CD4-positive, alpha-beta memory T cell (primary cell): ENCODE measurements around the gene STAT1. TPM values are rescaled to one million over a fixed set of nuclear protein-coding genes. Genes with fewer than 3 reads are reported as not detected.

Experiments used
- CTCF ChIA-PET: fragments of 350-600 bp; sonication (Branson Sonifier 250); formaldehyde crosslinking; loops from one replicate; lab custom pipeline; 2021; ENCODE audit warnings: inconsistent platforms; ENCODE audit not compliant: partially characterized antibody; lab: Charles Lee
- POLR2A ChIA-PET: fragments of 350-600 bp; sonication (Branson Sonifier 250); formaldehyde crosslinking; loops from one replicate; lab custom pipeline; 2021; ENCODE audit not compliant: partially characterized antibody; lab: Charles Lee
- DNase-seq, 5 donors: peaks; one replicate each; pipeline versions ENCODE4 v3.0.0 to v3.0.0-alpha.2; 2020 to 2022; ENCODE audit warnings: mixed read lengths in 1 of 5
- H3K27ac ChIP-seq: one replicate; pipeline ENCODE4 v1.7.0; 2013; ENCODE audit warnings: low read depth, low read length
- H3K27me3 ChIP-seq: 2 replicates; pipeline ENCODE4 v1.7.0; 2013; ENCODE audit warnings: mild to moderate bottlenecking, low read length, moderate library complexity; ENCODE audit not compliant: insufficient read depth
- H3K36me3 ChIP-seq: 2 replicates; pipeline ENCODE4 v1.7.0; 2013; ENCODE audit warnings: mild to moderate bottlenecking, low read length, moderate library complexity; ENCODE audit not compliant: insufficient read depth
- H3K4me1 ChIP-seq: 2 replicates; pipeline ENCODE4 v1.7.0; 2013; ENCODE audit warnings: mild to moderate bottlenecking, low read length, moderate library complexity; ENCODE audit not compliant: insufficient read depth
- H3K4me3 ChIP-seq, 2 donors: one replicate each; pipeline ENCODE4 v1.7.0; 2013; ENCODE audit warnings: low read length in 2 of 2, mild to moderate bottlenecking in 1 of 2
- H3K9me3 ChIP-seq, 2 donors: one replicate each; pipeline ENCODE4 v1.7.0; 2013; ENCODE audit warnings: low read length in 2 of 2, control low read depth in 1 of 2; ENCODE audit not compliant: control insufficient read depth in 1 of 2
- H3K27ac Mint-ChIP-seq, 7 donors: one replicate each; pipeline ENCODE4 v1.8.0; 2020 to 2021; ENCODE audit warnings: mixed read lengths in 7 of 7, mild to moderate bottlenecking in 6 of 7, inconsistent platforms in 3 of 7, moderate library complexity in 3 of 7
- H3K27me3 Mint-ChIP-seq, 2 donors: one replicate each; pipeline ENCODE4 v1.8.0; 2020 to 2021; ENCODE audit warnings: mixed read lengths in 2 of 2
- H3K36me3 Mint-ChIP-seq, 2 donors: one replicate each; pipeline ENCODE4 v1.8.0; 2020 to 2021; ENCODE audit warnings: mixed read lengths in 2 of 2, inconsistent platforms in 1 of 2, mild to moderate bottlenecking in 1 of 2
- H3K4me1 Mint-ChIP-seq, 4 donors: one replicate each; pipeline ENCODE4 v1.8.0; 2020 to 2021; ENCODE audit warnings: mixed read lengths in 4 of 4, mild to moderate bottlenecking in 1 of 4
- H3K4me3 Mint-ChIP-seq, 8 donors: one replicate each; pipeline ENCODE4 v1.8.0; 2020 to 2021; ENCODE audit warnings: mixed read lengths in 8 of 8, mild to moderate bottlenecking in 7 of 8, moderate library complexity in 6 of 8, inconsistent platforms in 3 of 8
- H3K9me3 Mint-ChIP-seq, 8 donors: one replicate each; pipeline ENCODE4 v1.8.0; 2020 to 2021; ENCODE audit warnings: mixed read lengths in 8 of 8, mild to moderate bottlenecking in 5 of 8, inconsistent platforms in 3 of 8, moderate library complexity in 1 of 8
- intact Hi-C: fragments of 100-400 bp; cut with micrococcal nuclease; formaldehyde crosslinking; loops from one replicate; pipeline ENCODE4 v1.15.1; 2023
- polyA plus RNA-seq, 2 donors: library from polyadenylated mRNA; unstranded; fragments of 300-500 nt; fragmentation: Illumina TruSeq; gene quantifications; one replicate each; pipeline ENCODE4 v1.2.3, GENCODE V29; 2021
- total RNA-seq, 2 experiments: library from RNA; stranded (reverse); gene quantifications; one replicate each; pipeline ENCODE4 v1.2.3, GENCODE V29; 2021

Gene STAT1
- total and polyA plus RNA-seq, 4 experiments from 2014 or later = 130 to 230 (median 175) TPM

DNA sequence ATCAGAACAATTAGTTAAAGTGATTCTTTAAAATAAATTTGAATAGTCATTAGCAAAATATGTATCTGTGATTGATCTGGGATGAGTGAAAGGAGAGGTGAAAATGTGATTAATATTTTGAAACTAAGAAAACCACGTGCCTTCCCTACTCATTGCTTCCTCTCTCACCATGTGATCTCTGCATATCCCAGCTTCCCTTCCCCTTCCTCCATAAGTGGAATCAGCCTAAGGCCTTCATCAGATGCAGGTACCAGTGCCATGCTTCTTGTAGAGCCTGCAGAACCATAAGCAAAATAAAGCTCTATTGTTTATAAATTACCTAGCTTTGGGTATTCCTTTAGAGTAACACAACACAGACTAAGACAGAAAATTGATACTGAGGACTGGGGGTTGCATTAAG is 11.2 kb upstream of the STAT1 start:
- peaks cover 11 to 13% of the 10 kb centered on the region in 2 donors for H3K36me3 Mint-ChIP-seq
- POLR2A ChIA-PET = interaction anchor here (1.1 to 9.9 kb wide), 4 partner anchors 13 to 126 kb away, joined by 3 to 155 read pairs (median 5); partner anchors contain the start of genes STAT1 and STAT4
- no peak for DNase-seq
- Histone ChIP-seq H3K4me3 (no peak overlapping the region), H3K9me3 (no peaks in the 10 kb centered on the region), H3K4me1 (peaks cover 70% of the 10 kb centered on the region), H3K27me3 (no peaks in the 10 kb centered on the region), H3K36me3 (no peaks in the 10 kb centered on the region), H3K27ac (no peak overlapping the region)
- H3K27ac Mint-ChIP-seq = peak overlapping the region in 5 of 7 donors; percentile 38 to 78 (median 47)
- no peaks in the 10 kb centered on the region for H3K27me3 Mint-ChIP-seq
- CTCF ChIA-PET = interaction anchor here (1.0 to 2.5 kb wide), 3 partner anchors 11 to 29 kb away, joined by 3 to 8 read pairs (median 3); partner anchors contain the start of gene STAT1
- intact Hi-C loops = no loop called here
- H3K9me3 Mint-ChIP-seq = peaks cover 0 to 1% (median 0%) of the 10 kb centered on the region in 8 donors
- peak overlapping the region in 3 of 8 donors; percentile 4 to 58 (median 26) for H3K4me3 Mint-ChIP-seq
- H3K4me1 Mint-ChIP-seq = peaks cover 19 to 38% (median 25%) of the 10 kb centered on the region in 4 donors

DNA sequence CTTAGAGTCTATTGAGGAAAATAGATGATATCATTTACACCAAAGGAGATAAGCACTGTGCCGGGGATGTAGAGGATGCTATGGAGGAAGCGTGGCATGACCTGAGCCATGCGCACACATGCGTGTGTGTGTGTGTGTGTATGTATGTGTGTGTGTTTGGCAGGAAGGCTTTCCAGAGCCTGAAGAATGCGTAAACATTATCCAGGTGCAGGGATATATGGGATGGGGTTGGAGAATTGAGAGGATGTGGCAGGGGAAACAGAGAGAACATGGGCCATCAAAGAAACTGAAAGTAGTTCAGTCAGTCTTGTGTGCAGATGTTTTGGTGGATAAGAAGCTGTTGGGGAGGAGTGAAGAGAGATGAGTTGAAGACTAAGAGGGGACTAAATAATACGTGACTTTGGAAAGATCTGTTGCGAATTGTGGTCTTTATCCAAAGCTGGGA is 9.3 kb upstream of the STAT1 start:
- DNase-seq = peak; percentile 48 to 61 (median 55)
- H3K27ac Mint-ChIP-seq = no peak overlapping the region
- H3K4me3 Mint-ChIP-seq = no peak overlapping the region

DNA sequence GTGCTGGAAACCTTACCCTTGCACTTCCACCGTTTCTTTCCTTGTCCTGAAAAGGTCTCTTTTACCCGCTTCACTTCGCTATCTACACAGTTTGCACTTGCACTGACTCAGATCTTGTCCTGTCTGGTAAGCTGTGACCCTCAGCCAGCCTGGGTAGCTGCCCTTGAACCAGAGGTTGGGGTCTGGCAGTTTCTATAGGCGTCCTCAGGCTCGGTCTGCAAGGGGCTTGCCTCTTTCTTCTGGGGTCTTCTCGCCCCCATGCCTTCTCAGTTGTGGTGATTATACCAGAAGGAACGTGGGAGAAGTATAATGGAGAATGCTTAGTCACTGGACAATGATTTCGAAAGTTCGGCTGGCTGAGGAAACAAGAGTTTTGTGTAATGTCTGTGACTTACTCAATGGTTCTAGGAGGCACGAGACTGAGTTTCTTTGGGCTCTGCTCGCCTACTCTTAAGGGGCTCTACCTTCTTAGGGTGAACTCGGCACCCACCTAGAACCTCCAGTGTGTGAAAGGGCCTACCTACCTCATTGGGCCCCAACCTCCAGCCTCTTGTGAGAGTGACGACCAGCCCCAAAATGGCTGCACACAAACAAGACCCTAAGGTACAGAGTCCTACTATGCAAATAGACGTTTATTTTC is 6.9 kb upstream of the STAT1 start:
- H3K36me3 ChIP-seq = no peaks in the 10 kb centered on the region
- H3K36me3 Mint-ChIP-seq = peaks cover 3 to 4% of the 10 kb centered on the region in 2 donors
- H3K27ac ChIP-seq = peak overlapping the region; percentile 86
- intact Hi-C loops = loop anchor here (1.0 to 5.0 kb wide), 4 partner anchors 9 to 140 kb away; partner anchors contain the start of gene GLS
- H3K4me3 Mint-ChIP-seq = no peak overlapping the region
- H3K27ac Mint-ChIP-seq = no peak overlapping the region
- H3K9me3 ChIP-seq = no peaks in the 10 kb centered on the region
- no peaks in the 10 kb centered on the region for H3K27me3 Mint-ChIP-seq
- H3K4me1 Mint-ChIP-seq = peaks cover 18 to 38% (median 31%) of the 10 kb centered on the region in 4 donors
- DNase-seq = peak in 1 of 5 donors; percentile 29
- H3K27me3 ChIP-seq = no peaks in the 10 kb centered on the region
- peaks cover 0 to 3% (median 0%) of the 10 kb centered on the region in 8 donors for H3K9me3 Mint-ChIP-seq
- POLR2A ChIA-PET = interaction anchor here (0.5 to 3.6 kb wide), 25 partner anchors 8 to 1440 kb away, joined by 3 to 66 read pairs (median 4); partner anchors contain the start of genes GLS, SLC40A1 and STAT4
- H3K4me3 ChIP-seq = peak overlapping the region; percentile 50 to 55
- peaks cover 70% of the 10 kb centered on the region for H3K4me1 ChIP-seq
- CTCF ChIA-PET = interaction anchor here (1.0 to 1.6 kb wide), 5 partner anchors 8 to 24 kb away, joined by 3 to 4 read pairs (median 4); no protein-coding TSS in a partner anchor

More for the DNA sequence above, 9.3 kb upstream of the STAT1 start:
- no peaks in the 10 kb centered on the region for H3K27me3 ChIP-seq
- peak overlapping the region; percentile 50 to 59 for H3K4me3 ChIP-seq
- ChIA-PET POLR2A (interaction anchor here (0.7 to 9.9 kb wide), 19 partner anchors 11 to 656 kb away, joined by 3 to 155 read pairs (median 5); partner anchors contain the start of genes GLS, STAT1 and STAT4), CTCF (interaction anchor here (0.9 to 2.9 kb wide), 12 partner anchors 9 to 142 kb away, joined by 3 to 13 read pairs (median 6); partner anchors contain the start of genes GLS, STAT1 and STAT4)
- intact Hi-C loops = loop anchor here (1.0 to 5.0 kb wide), 3 partner anchors 10 to 36 kb away; no protein-coding TSS in a partner anchor
- peaks cover 17 to 33% (median 23%) of the 10 kb centered on the region in 4 donors for H3K4me1 Mint-ChIP-seq
- peaks cover 3 to 4% of the 10 kb centered on the region in 2 donors for H3K36me3 Mint-ChIP-seq
- H3K4me1 ChIP-seq = peaks cover 68% of the 10 kb centered on the region
- no peaks in the 10 kb centered on the region for H3K36me3 ChIP-seq
- H3K9me3 ChIP-seq = no peaks in the 10 kb centered on the region
- no peaks in the 10 kb centered on the region for H3K27me3 Mint-ChIP-seq
- peak overlapping the region; percentile 86 for H3K27ac ChIP-seq
- peaks cover 0 to 3% (median 0%) of the 10 kb centered on the region in 8 donors for H3K9me3 Mint-ChIP-seq

- POLR2A ChIA-PET = interaction anchor here (0.6 to 3.6 kb wide), 26 partner anchors 9 to 1440 kb away, joined by 3 to 66 read pairs (median 4); partner anchors contain the start of genes GLS, NABP1, SLC40A1 and STAT4
- no peak overlapping the region for H3K27ac Mint-ChIP-seq
Observed at GRCh38 chr2:191020221-191020741, 6.3 kb upstream of the STAT1 start.

DNA sequence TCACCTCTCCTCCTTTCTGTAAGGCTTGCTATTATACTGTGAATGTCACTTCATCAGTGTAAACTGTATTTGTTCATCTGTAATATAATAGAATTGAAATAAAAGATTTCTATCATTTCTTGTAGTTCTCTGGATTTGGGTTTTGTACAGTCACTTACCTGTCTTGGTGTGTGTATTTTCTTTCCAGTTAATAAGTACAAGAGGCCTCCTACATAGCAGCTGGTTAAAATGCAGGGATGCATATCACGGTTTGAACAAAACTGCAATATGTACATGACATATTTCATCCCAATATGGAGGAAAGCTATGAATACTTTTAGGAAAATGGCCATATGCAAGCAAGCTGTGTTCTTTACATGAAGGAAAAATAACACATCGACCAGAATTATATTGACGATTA is 5.4 kb upstream of the STAT1 start:
- Histone ChIP-seq H3K36me3 (no peaks in the 10 kb centered on the region), H3K27ac (peak overlapping the region; percentile 46), H3K4me3 (no peak overlapping the region), H3K27me3 (no peaks in the 10 kb centered on the region), H3K4me1 (peaks cover 76% of the 10 kb centered on the region), H3K9me3 (no peaks in the 10 kb centered on the region)
- no peaks in the 10 kb centered on the region for H3K27me3 Mint-ChIP-seq
- intact Hi-C loops = loop anchor here (10.0 kb wide), 4 partner anchors 375 to 1355 kb away; partner anchors contain the start of genes ASNSD1, MFSD6, NAB1 and ORMDL1
- H3K36me3 Mint-ChIP-seq = peaks cover 0 to 5% of the 10 kb centered on the region in 2 donors
- POLR2A ChIA-PET = interaction anchor here (0.6 to 3.6 kb wide), 18 partner anchors 8 to 658 kb away, joined by 3 to 66 read pairs (median 6); partner anchors contain the start of genes GLS, NABP1 and STAT4
- peak overlapping the region in 5 of 7 donors; percentile 55 to 96 (median 89) for H3K27ac Mint-ChIP-seq
- DNase-seq = no peak
- peak overlapping the region in 5 of 8 donors; percentile 56 to 88 (median 79) for H3K4me3 Mint-ChIP-seq
- peaks cover 14 to 30% (median 24%) of the 10 kb centered on the region in 4 donors for H3K4me1 Mint-ChIP-seq
- CTCF ChIA-PET = interaction anchor here (0.7 to 1.7 kb wide), 8 partner anchors 7 to 138 kb away, joined by 3 to 10 read pairs (median 4); no protein-coding TSS in a partner anchor
- H3K9me3 Mint-ChIP-seq = peaks cover 0 to 4% (median 0%) of the 10 kb centered on the region in 8 donors

More at GRCh38 chr2:191020221-191020741, 6.3 kb upstream of the STAT1 start:
- Histone ChIP-seq H3K27me3 (no peaks in the 10 kb centered on the region), H3K9me3 (no peaks in the 10 kb centered on the region), H3K4me3 (peak overlapping the region; percentile 50 to 55), H3K27ac (peak overlapping the region; percentile 86), H3K36me3 (no peaks in the 10 kb centered on the region), H3K4me1 (peaks cover 76% of the 10 kb centered on the region)
- Mint-ChIP-seq H3K27me3 (no peaks in the 10 kb centered on the region), H3K36me3 (peaks cover 1 to 4% of the 10 kb centered on the region in 2 donors), H3K9me3 (peaks cover 0 to 4% (median 0%) of the 10 kb centered on the region in 8 donors), H3K4me3 (no peak overlapping the region), H3K4me1 (peaks cover 17 to 35% (median 30%) of the 10 kb centered on the region in 4 donors)
- CTCF ChIA-PET = interaction anchor here (1.0 to 1.7 kb wide), 8 partner anchors 8 to 136 kb away, joined by 3 to 10 read pairs (median 4); no protein-coding TSS in a partner anchor
- DNase-seq = peak; percentile 91 to 97 (median 94)
- intact Hi-C loops = loop anchor here (1.0 to 5.0 kb wide), 4 partner anchors 8 to 139 kb away; partner anchors contain the start of gene GLS

DNA sequence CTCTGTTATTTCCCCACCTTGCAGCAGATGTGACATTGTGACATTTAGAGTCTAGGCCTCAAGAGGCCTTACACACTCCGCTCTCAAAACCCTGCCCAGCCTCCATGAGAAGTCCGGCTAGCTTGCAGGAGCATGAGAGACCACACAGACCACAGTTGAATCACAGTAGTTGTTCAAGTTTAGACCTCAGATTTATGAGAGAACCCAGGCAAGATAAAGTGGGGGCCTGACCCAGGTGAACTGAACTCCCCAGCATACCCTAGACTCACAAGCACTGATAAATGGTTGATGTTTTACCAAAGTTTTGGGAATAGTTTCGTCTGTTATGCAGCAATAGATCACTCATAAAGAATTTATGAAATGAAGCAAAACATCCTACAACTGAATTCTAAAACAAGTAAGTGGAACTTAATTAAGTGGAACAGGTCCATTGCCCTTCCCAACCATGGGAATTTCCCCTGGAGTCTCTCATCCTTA is 4.7 kb upstream of the STAT1 start:
- peaks cover 70% of the 10 kb centered on the region for H3K4me1 ChIP-seq
- Mint-ChIP-seq H3K4me3 (peak overlapping the region; percentile 72 to 88 (median 80)), H3K4me1 (peaks cover 14 to 30% (median 22%) of the 10 kb centered on the region in 4 donors), H3K27ac (peak overlapping the region in 6 of 7 donors; percentile 77 to 96 (median 90)), H3K9me3 (peaks cover 0 to 4% (median 0%) of the 10 kb centered on the region in 8 donors), H3K36me3 (peaks cover 0 to 5% of the 10 kb centered on the region in 2 donors), H3K27me3 (no peaks in the 10 kb centered on the region)
- no peaks in the 10 kb centered on the region for H3K9me3 ChIP-seq
- CTCF ChIA-PET = interaction anchor here (0.7 to 1.7 kb wide), 3 partner anchors 33 to 137 kb away, joined by 3 to 6 read pairs (median 4); no protein-coding TSS in a partner anchor
- H3K27me3 ChIP-seq = no peaks in the 10 kb centered on the region
- H3K4me3 ChIP-seq = peak overlapping the region in 1 of 2 donors; percentile 44
- intact Hi-C loops = loop anchor here (10.0 kb wide), 4 partner anchors 374 to 1354 kb away; partner anchors contain the start of genes ASNSD1, MFSD6, NAB1 and ORMDL1
- DNase-seq = peak in 1 of 5 donors; percentile 54
- H3K36me3 ChIP-seq = no peaks in the 10 kb centered on the region
- POLR2A ChIA-PET = interaction anchor here (2.4 to 3.6 kb wide), 5 partner anchors 7 to 139 kb away, joined by 15 to 66 read pairs (median 20); partner anchors contain the start of gene GLS
- peak overlapping the region; percentile 41 for H3K27ac ChIP-seq
